HG02798 (cell line): Measurements from ENCODE around the gene TMEM129.

Source experiments
- ATAC-seq: cut with Tn5 transposase; IDR thresholded peaks from one replicate; pipeline ENCODE4 v1.9.1; 2021; ENCODE audit warnings: mild to moderate bottlenecking; ENCODE audit not compliant: unreplicated experiment, poor library complexity

Gene TMEM129

GRCh38 chr4:1745697-1746096, 24.6 kb upstream of the TMEM129 start:
- ATAC-seq, result no peak

GRCh38 chr4:1745165-1745564, 24.0 kb upstream of the TMEM129 start:
- no peak for ATAC-seq

- no peak for ATAC-seq
Observed at GRCh38 chr4:1744552-1744951, 23.4 kb upstream of the TMEM129 start.

GRCh38 chr4:1743975-1744374, 22.9 kb upstream of the TMEM129 start:
- ATAC-seq, result no peak

- no peak for ATAC-seq
Observed at GRCh38 chr4:1743551-1743950, 22.4 kb upstream of the TMEM129 start.

- ATAC-seq, result no peak
Observed at GRCh38 chr4:1741208-1741607, 20.1 kb upstream of the TMEM129 start.

- ATAC-seq, result no peak
Observed at GRCh38 chr4:1740021-1740545, 19.0 kb upstream of the TMEM129 start.

GRCh38 chr4:1739358-1739757, 18.2 kb upstream of the TMEM129 start:
- ATAC-seq, result no peak

- ATAC-seq, result no peak
Observed at GRCh38 chr4:1738410-1738809, 17.3 kb upstream of the TMEM129 start.

GRCh38 chr4:1737666-1738065, 16.5 kb upstream of the TMEM129 start:
- no peak for ATAC-seq

GRCh38 chr4:1736812-1737211, 15.7 kb upstream of the TMEM129 start:
- no peak for ATAC-seq

GRCh38 chr4:1735215-1735614, 14.1 kb upstream of the TMEM129 start:
- ATAC-seq, result no peak

- ATAC-seq, result no peak
Observed at GRCh38 chr4:1732911-1733310, 11.8 kb upstream of the TMEM129 start.

- no peak for ATAC-seq
Observed at GRCh38 chr4:1731180-1731579, 10.1 kb upstream of the TMEM129 start.

GRCh38 chr4:1730532-1731135, 9.5 kb upstream of the TMEM129 start:
- ATAC-seq, result no peak

GRCh38 chr4:1728061-1728980, 7.2 kb upstream of the TMEM129 start:
- ATAC-seq, result no peak

- ATAC-seq, result no peak
Observed at GRCh38 chr4:1727117-1728031, 6.3 kb upstream of the TMEM129 start.

- peak; percentile 38 for ATAC-seq
Observed at GRCh38 chr4:1726146-1726934, 5.2 kb upstream of the TMEM129 start.

GRCh38 chr4:1725521-1725920, 4.4 kb upstream of the TMEM129 start:
- ATAC-seq, result no peak
